Activated CD4-positive, alpha-beta T cell treated with anti-CD3 and anti-CD28 coated beads, Interleukin-2, amount 50 U/mL, for 4 hours (primary cell): ENCODE data around the gene DYNC1H1.
"Not testable (repeated sequence)": the region's sequence is repeated elsewhere in the genome, so short reads cannot be mapped to it uniquely, and the experiment has no call there.

Experiments
- DNase-seq, 2 experiments: peaks; one replicate each; pipeline ENCODE4 v3.0.0-alpha.2; 2020

Gene DYNC1H1

GRCh38 chr14:101965770-101966722 is 1.7 kb downstream of the DYNC1H1 start:
- no peak for DNase-seq

DNA sequence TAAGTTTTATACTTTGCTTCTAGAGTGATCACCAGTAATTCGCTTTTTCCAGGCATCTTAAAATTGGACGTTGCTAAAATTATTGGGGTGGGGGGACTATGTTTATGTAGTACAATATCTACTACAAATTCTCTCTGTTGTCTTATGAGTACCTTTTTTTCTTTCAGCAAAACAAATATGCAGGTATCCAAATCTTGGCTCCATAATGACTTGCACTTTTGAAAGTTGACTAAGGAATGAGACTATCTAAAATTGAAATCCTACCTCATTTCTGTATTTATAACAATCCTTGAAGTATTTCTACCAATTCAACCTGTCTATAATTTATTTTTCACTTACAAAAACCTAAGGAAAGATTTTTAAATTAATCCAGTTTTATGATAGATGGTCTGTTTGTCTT is 2.4 kb downstream of the DYNC1H1 start:
- no peak for DNase-seq

GRCh38 chr14:101968186-101968585 is 3.8 kb downstream of the DYNC1H1 start:
- no peak for DNase-seq

DNA sequence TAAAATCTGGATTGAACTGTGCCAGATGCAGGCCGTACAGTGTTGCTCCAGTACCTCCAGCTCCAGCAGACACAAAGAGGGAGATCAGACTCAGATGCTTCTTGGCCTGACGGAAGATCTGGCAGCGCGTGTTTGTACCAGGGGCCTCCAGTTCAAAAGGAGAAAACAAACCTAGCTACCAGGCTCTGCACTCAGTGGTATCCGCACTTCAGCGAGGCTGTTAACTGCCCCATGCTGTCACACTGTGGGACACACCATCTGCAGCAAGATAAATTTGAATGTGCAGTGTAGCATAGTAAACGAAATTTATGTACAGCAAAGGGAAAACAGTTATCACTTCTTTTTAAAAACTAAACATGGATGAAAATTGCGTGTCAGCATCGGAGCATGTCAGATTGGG is 5.1 kb downstream of the DYNC1H1 start:
- DNase-seq = no peak

DNA sequence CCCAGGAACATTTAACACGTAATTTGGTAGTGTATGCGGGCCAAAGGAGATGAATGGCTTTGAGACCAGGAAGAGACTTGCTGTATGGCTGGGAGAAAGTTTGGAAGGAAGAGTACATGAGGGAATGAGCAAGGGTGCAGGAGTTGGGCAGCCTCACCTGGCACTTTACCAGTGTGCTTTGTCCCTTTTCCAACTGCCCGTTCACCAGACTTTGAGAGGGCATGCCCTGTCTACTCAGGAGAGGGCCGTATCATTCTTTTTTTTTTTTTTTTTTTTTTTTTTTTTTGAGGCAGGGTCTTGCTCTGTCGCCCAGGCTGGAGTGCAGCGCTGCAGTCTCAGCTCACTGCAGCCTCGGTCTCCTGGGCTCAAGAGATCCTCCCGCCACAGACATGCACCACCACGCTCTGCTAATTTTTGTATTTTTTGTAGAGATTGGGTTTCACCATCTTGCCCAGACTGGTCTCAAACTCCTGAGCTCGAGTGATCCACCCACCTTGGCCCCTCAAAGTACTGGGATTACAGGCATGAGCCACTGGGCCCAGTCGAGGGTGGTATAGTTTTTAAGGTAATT is 6.5 kb downstream of the DYNC1H1 start:
- no peak for DNase-seq

DNA sequence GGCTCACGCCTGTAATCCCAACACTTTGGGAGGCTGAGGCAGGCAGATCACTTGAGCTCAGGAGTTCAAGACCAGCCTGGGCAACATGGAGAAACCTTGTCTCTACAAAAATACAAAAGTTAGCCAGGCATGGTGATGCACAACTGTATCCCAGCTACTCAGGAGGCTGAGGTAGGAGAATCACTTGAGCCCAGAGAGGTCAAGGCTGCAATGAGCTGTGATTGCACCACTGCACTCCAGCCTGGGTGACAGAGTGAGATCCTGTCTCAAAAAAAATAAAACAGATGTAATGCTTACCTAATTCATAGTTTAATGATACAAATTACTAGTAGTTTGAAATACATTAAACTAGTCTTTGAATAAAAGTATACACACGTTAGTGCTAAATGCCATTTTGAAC is 7.1 kb downstream of the DYNC1H1 start:
- not testable (repeated sequence) for DNase-seq

- DNase-seq = no peak
Measured at GRCh38 chr14:101972126-101972866, 7.9 kb downstream of the DYNC1H1 start.

GRCh38 chr14:101973356-101973755 is 9.0 kb downstream of the DYNC1H1 start:
- no peak for DNase-seq

DNA sequence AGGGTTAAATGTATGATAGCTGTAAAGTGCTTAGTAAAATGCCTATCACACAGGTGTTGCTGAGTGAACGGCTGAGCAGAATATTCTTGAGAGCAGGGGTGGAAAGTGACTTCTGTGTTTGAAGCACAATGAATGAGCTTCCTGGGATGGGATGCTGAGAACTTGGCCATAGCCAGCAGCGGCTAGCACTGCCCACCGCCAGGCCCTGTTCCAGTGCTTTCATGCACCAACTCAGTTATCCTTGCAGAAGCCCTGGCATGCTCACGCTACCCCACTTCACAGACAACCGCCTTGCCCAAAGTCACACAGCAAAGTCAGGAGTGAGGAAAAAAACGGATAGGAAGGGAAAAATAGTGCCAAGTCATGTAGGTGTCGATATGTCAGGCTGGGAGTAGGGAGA is 10.9 kb downstream of the DYNC1H1 start:
- no peak for DNase-seq

DNA sequence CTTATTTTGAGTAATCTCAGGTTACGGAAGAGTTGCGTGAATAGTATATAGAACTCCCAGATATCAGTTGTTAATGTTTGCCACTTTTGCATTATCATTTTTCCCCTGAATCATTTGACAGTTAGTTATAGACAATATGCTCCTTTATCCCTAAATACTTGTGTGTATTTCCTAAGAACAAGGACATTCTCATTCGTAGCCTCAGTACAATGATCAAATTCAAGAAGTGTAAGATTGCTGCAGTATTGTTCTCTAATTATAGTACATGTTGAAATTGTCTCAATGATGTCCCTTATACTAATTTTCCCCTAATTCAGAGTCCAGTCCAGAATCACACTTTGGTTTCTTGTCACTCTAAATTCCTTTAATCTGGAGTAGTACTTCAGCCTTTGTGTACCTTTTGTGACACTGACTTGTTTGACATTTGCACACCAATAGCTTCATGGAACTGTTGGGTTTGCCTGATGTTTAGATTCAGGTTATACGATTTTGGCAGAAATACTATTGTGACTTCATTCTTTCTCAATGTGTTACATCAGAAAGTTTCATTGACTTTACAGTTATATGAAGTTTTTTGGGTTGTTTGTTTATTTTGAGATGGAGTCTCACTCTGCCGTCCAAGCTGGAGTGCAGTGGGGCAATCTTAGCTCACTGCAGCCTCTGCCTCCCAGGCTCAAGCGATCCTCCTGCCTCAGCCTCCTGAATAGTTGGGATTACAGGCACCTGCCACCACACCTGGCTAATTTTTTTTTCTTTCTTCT is 13.1 kb downstream of the DYNC1H1 start:
- DNase-seq = no peak

GRCh38 chr14:101979666-101980065 is 15.3 kb downstream of the DYNC1H1 start:
- DNase-seq = no peak

DNA sequence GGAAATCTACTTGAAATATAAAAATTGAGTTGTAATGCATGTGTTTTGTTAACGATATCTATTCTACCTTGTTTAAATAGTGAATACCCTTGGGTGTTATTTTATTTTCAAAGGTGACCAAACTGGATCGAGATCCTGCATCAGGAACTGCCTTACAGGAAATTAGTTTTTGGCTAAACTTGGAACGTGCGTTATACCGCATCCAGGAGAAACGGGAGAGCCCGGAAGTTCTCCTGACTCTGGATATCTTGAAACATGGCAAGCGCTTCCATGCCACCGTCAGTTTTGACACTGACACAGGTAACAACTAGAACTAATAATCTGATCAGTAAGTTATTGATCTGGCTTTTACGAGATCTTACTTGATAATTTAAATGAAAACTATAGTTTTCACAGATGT is 15.9 kb downstream of the DYNC1H1 start:
- DNase-seq = no peak

DNA sequence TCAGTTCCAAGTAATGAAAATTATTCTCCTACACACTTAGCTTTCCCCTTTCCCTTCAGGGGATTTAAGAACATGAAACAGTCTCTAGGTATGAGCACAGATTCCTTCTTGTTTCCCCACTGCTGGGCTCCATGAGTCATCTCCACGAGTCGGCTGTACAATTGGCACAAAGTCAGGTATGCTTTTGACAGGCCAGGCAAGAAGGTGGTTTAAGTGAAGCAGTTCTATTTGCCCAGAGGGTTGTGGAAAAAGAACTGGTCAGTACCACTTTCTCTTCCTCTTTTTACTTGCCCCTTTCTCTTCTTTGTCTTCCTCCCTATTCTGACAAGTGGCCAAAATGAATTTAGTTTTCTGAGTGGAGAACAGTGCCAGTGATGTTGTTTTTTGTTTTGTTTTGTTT is 16.3 kb downstream of the DYNC1H1 start:
- DNase-seq = no peak

GRCh38 chr14:101982621-101983020 is 18.2 kb downstream of the DYNC1H1 start:
- no peak for DNase-seq

DNA sequence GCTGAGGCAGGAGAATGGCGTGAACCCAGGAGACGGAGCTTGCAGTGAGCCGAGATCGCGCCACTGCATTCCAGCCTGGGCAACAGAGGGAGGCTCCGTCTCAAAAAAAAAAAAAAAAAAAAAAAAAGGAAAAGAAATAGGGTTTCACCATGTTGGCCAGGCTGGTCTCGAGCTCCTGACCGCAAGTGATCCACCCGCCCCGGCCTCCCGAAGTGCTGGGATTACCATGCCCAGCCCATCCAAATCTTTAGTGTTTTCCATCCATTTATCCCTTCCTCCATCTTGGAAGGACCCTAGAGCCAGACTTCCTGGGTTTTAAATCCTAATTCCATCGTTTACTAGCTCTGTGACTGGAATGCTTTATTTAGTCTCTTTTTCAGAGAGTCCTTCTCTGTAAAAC is 20.5 kb downstream of the DYNC1H1 start:
- not testable (repeated sequence) for DNase-seq

DNA sequence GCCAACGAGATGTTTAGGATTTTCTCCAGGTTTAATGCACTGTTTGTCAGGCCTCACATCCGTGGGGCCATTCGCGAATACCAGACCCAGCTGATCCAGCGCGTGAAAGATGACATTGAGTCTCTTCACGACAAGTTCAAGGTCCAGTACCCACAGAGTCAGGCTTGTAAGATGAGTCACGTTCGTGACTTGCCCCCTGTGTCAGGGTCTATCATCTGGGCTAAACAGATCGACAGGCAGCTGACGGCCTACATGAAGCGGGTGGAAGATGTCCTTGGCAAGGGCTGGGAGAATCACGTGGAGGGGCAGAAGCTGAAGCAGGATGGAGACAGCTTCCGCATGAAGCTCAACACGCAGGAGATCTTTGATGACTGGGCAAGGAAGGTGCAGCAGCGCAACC is 21.6 kb downstream of the DYNC1H1 start:
- no peak for DNase-seq

DNA sequence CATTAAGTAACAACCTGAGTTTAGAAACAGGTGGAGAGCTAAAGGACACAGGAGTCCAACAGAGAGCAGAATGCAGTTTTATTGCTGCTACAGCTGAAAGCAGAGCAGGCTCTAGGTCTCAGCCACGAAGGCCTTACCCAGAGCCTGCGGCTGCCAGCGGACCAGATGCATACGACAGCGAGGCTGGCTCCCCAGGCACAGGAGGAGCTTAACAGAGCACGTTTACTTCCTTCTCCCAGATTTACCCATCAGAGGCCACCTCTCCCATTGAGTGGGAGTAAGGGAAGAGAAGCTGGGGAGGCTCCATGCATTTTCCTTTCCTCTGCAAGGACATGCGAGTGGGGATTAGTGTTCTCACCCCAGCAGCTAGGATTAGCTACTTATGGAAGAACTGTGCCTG is 22.6 kb downstream of the DYNC1H1 start:
- no peak for DNase-seq

- no peak for DNase-seq
Measured at GRCh38 chr14:101988377-101988776, 24.0 kb downstream of the DYNC1H1 start.

DNA sequence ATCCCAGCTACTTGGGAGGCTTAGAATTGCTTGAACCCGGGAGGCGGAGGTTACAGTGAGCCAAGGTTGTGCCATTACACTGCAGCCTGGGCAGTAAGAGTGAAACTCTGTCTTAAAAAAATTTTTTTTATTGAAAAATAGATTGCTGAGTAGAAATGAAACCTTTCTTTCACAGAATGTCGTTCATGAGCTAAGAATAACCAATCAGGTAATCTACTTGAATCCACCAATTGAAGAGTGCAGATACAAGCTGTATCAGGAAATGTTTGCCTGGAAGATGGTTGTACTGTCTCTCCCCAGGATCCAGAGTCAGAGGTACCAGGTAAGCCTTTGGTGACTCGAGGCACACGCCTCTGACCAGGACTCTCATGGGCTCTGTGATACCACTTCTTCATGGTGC is 27.0 kb downstream of the DYNC1H1 start:
- no peak for DNase-seq

DNA sequence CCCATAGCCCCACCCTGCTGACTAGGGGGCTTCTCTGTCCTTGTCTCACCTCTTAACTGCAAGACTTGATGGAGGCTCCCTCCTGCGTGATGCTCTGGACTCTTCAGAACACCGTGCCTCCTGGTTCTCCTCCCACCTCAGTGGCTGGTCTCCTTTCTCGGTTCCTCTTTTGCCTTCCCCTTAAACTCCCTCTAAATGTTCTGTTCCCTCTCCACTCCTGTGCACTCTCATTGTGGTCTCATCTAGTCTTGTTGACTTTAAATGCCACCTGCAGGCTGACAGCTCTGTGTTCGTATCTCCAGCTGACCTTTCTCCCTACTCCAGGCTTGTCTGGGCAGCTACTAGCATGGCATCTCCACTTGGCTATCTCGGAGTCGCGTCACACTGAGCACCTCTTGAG is 28.3 kb downstream of the DYNC1H1 start:
- DNase-seq = no peak

DNA sequence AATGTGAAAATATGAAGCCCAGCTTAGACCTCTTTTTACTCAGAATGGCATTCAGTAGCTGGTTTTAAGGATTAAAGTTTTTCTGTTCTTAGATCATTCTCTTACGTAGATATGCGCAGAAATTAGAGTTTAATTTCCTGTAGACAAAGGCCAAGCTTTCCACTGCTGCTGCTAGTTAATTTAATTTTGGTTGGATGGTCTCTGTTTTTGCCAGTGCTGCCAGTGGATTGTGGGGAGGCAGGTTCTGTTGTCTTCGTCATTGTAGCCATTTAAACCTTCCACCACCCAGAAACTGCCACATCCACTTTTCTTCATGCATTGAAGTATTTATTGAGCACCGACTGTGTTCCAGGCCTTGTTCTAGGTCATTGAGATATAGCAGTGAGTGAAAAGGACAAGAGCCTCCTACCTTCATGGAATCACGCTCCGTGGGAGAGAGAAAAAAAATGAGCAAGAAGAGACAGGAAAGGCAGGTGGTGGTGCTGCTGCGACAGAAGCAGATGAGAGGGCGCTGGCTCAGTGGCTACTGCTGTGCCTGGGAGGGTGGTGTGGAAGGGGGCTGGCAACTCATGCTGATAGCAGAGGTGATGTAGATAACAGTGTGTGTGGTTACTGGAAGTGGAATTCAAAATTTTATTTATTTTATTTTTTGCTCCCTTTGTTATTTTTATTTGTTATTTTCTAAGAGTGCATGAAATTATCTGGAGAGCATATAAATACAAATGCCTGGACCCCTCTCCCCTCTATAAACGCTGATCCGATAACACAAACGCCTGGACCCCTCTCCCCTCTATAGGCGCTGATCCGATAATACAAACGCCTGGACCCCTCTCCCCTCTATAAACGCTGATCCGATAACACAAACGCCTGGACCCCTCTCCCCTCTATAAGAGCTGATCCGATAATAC is 33.3 kb downstream of the DYNC1H1 start:
- no peak for DNase-seq

- no peak for DNase-seq
Measured at GRCh38 chr14:102000902-102001301, 36.5 kb downstream of the DYNC1H1 start.
